PC-3 (cell line): ENCODE data around the gene RPL7L1.

Source experiments
- EZH2 ChIP-seq: fragments of 300-600 bp; sonication (generic); IDR thresholded peaks from one replicate; pipeline ENCODE4 v1.6.1; 2017; ENCODE audit warnings: antibody characterized with exemption, mild to moderate bottlenecking, low read length; ENCODE audit not compliant: unreplicated experiment
- EZH2phosphoT487 ChIP-seq: fragments of 300-600 bp; sonication (generic); IDR thresholded peaks from 2 replicates; pipeline ENCODE4 v1.6.1; 2018; ENCODE audit warnings: mild to moderate bottlenecking, antibody characterized with exemption, low read length, borderline replicate concordance
- TF ChIP-seq, protein P1 (sequence below): fragments of 300-600 bp; sonication (generic); conservative IDR thresholded peaks from 2 replicates; pipeline ENCODE4 v1.5.1; 2017; ENCODE audit warnings: antibody characterized with exemption, low read depth, mild to moderate bottlenecking, low read length

DNA sequence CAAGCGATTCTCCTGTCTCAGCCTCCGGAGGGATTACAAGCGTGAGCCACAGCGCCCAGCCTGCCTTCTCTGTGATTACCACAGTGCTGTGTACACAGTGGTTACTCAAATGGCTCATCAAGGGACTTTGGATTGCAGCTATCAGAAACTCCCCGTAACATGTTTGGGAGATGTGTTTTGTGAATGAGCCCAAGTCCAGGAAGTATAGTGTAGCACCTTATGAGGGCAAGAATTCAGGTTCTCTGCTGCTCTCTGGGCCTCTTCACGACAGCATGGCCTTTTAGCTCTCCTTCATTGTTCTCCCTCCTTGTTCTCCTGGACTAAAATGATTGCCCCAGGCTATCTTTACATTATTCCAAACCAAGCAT, 34.1 kb upstream of the RPL7L1 start:
- TF ChIP-seq, protein P1, sequence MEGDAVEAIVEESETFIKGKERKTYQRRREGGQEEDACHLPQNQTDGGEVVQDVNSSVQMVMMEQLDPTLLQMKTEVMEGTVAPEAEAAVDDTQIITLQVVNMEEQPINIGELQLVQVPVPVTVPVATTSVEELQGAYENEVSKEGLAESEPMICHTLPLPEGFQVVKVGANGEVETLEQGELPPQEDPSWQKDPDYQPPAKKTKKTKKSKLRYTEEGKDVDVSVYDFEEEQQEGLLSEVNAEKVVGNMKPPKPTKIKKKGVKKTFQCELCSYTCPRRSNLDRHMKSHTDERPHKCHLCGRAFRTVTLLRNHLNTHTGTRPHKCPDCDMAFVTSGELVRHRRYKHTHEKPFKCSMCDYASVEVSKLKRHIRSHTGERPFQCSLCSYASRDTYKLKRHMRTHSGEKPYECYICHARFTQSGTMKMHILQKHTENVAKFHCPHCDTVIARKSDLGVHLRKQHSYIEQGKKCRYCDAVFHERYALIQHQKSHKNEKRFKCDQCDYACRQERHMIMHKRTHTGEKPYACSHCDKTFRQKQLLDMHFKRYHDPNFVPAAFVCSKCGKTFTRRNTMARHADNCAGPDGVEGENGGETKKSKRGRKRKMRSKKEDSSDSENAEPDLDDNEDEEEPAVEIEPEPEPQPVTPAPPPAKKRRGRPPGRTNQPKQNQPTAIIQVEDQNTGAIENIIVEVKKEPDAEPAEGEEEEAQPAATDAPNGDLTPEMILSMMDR: no peak
- TF ChIP-seq EZH2: no peak
- no peak for TF ChIP-seq EZH2phosphoT487
